Measurements from ENCODE around the gene ZNF423.

ZNF423 gene

GRCh38 chr16:49446805-49447204, 409.1 kb downstream of the ZNF423 start:
- Histone ChIP-seq H3K4me1 (no peaks in the 10 kb centered on the region), H3K36me3 (no peaks in the 10 kb centered on the region), H3K27ac (no peak overlapping the region), H3K27me3 (peaks cover 0 to 8% of the 10 kb centered on the region in 2 donors), H3K9me3 (no peaks in the 10 kb centered on the region), H3K4me3 (no peak overlapping the region)
- intact Hi-C loops (cut with DNase I; ENCODE audit: low total_unique reads) = no loop called here
- DNase-seq = no peak
- no peak for TF ChIP-seq CTCF (IDR thresholded peaks at IDR 0.05)

DNA sequence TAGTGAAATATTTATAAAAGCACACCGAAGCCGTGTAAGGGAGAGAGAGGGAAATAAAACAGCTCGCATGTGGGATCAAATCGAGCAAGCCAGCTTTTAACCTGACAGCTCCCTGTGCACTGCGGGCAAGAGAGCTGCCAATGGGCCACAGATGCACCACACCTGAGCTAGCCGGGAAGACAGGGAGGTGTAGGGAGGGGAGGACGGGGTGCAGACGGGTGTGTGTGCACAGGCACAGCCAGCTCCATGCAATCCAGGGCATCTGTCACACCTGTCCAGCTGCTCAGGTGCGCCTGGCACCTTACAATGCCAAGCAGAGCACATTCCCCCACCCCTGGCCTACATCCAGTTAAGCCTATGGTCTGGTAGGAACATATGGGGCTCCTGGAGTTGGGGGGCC, 412.3 kb downstream of the ZNF423 start:
- H3K27me3 ChIP-seq = peaks cover 0 to 17% of the 10 kb centered on the region in 2 donors
- no peak overlapping the region for H3K27ac ChIP-seq
- no peaks in the 10 kb centered on the region for H3K36me3 ChIP-seq
- intact Hi-C loops (cut with DNase I; ENCODE audit: low total_unique reads) = no loop called here
- H3K4me3 ChIP-seq = no peak overlapping the region
- peak in 1 of 2 donors; percentile 39 for DNase-seq
- H3K4me1 ChIP-seq = peaks cover 0 to 4% (median 2%) of the 10 kb centered on the region in 4 donors
- H3K9me3 ChIP-seq = no peaks in the 10 kb centered on the region
- TF ChIP-seq CTCF (IDR thresholded peaks at IDR 0.05) = no peak

GRCh38 chr16:49442805-49443204, 413.1 kb downstream of the ZNF423 start:
- Histone ChIP-seq H3K36me3 (no peaks in the 10 kb centered on the region), H3K4me1 (peaks cover 0 to 4% (median 2%) of the 10 kb centered on the region in 4 donors), H3K27ac (no peak overlapping the region), H3K4me3 (no peak overlapping the region), H3K27me3 (peaks cover 0 to 17% of the 10 kb centered on the region in 2 donors), H3K9me3 (no peaks in the 10 kb centered on the region)
- intact Hi-C loops (cut with DNase I; ENCODE audit: low total_unique reads) = no loop called here
- peak in 1 of 2 donors; percentile 16 for DNase-seq
- TF ChIP-seq CTCF (IDR thresholded peaks at IDR 0.05) = no peak

GRCh38 chr16:49441366-49441780, 414.5 kb downstream of the ZNF423 start:
- H3K27me3 ChIP-seq = peaks cover 0 to 19% of the 10 kb centered on the region in 2 donors
- no peaks in the 10 kb centered on the region for H3K36me3 ChIP-seq
- TF ChIP-seq CTCF (IDR thresholded peaks at IDR 0.05) = no peak
- H3K9me3 ChIP-seq = no peaks in the 10 kb centered on the region
- DNase-seq = peak in 1 of 2 donors; percentile 50
- no peak overlapping the region for H3K4me3 ChIP-seq
- no peak overlapping the region for H3K27ac ChIP-seq
- intact Hi-C loops (cut with DNase I; ENCODE audit: low total_unique reads) = no loop called here
- peaks cover 0 to 4% (median 2%) of the 10 kb centered on the region in 4 donors for H3K4me1 ChIP-seq

GRCh38 chr16:49440156-49441065, 415.5 kb downstream of the ZNF423 start:
- TF ChIP-seq CTCF (IDR thresholded peaks at IDR 0.05) = no peak
- Histone ChIP-seq H3K4me3 (no peak overlapping the region), H3K4me1 (peaks cover 0 to 4% (median 2%) of the 10 kb centered on the region in 4 donors), H3K27me3 (peaks cover 0 to 19% of the 10 kb centered on the region in 2 donors), H3K9me3 (no peaks in the 10 kb centered on the region), H3K36me3 (no peaks in the 10 kb centered on the region), H3K27ac (no peak overlapping the region)
- intact Hi-C loops (cut with DNase I; ENCODE audit: low total_unique reads) = no loop called here
- DNase-seq = peak in 1 of 2 donors; percentile 20

Measured in tibial artery (tissue), 4 donors.